OCI-LY3 (cell line): ENCODE results near the gene NPIPA5.
"Not testable (repeated sequence)": the region's sequence is repeated elsewhere in the genome, so short reads cannot be mapped to it uniquely, and the experiment has no call there.

Experiments
- CTCF ChIP-seq: fragments of 200-600, 300-600 bp; sonication (generic); IDR thresholded peaks from 2 replicates; pipeline ENCODE4 v1.5.1; 2014; ENCODE audit warnings: antibody characterized with exemption, low read length, low read depth
- EZH2phosphoT487 ChIP-seq: fragments of 200-600 bp; shearing (Covaris generic); IDR thresholded peaks from 2 replicates; pipeline ENCODE4 v1.6.1; 2018; ENCODE audit warnings: antibody characterized with exemption, mixed run types, low read depth

- not testable (repeated sequence) for TF ChIP-seq CTCF, EZH2phosphoT487
Measured at GRCh38 chr16:15352852-15353251, 25.2 kb downstream of the NPIPA5 start.
